GM12874 (cell line): ENCODE data around the gene OTOGL.

Source experiments
- CTCF ChIP-seq: IDR thresholded peaks from 2 replicates; pipeline ENCODE4 v1.5.1; 2011; ENCODE audit warnings: low read depth, mild to moderate bottlenecking, control low read depth, low read length, moderate library complexity; ENCODE audit not compliant: insufficient read depth

Gene OTOGL

GRCh38 chr12:80135624-80136023, 36.3 kb downstream of the OTOGL start:
- no peak for TF ChIP-seq CTCF

- TF ChIP-seq CTCF: no peak
Measured at GRCh38 chr12:80140005-80140404, 40.7 kb downstream of the OTOGL start.

- TF ChIP-seq CTCF: no peak
Measured at GRCh38 chr12:80142640-80143039, 43.3 kb downstream of the OTOGL start.

- no peak for TF ChIP-seq CTCF
Measured at GRCh38 chr12:80143537-80143936, 44.2 kb downstream of the OTOGL start.

- TF ChIP-seq CTCF: no peak
Measured at GRCh38 chr12:80151131-80151530, 51.8 kb downstream of the OTOGL start.

- no peak for TF ChIP-seq CTCF
Measured at GRCh38 chr12:80154261-80154660, 54.9 kb downstream of the OTOGL start.

- TF ChIP-seq CTCF: no peak
Measured at GRCh38 chr12:80156306-80156705, 57.0 kb downstream of the OTOGL start.

GRCh38 chr12:80157645-80158044, 58.3 kb downstream of the OTOGL start:
- TF ChIP-seq CTCF: no peak
